Measurements from ENCODE around the gene MAN1B1.

The MAN1B1 gene

GRCh38 chr9:137110911-137111787, 24.4 kb downstream of the MAN1B1 start:
- TF ChIP-seq TAF1 (IDR thresholded peaks at IDR 0.05; ENCODE audit: low read depth) (no peak), EGR1 (IDR thresholded peaks at IDR 0.05) (no peak), RAD21 (IDR thresholded peaks at IDR 0.05; ENCODE audit: low read depth) (no peak), CEBPB (IDR thresholded peaks at IDR 0.05) (no peak), FOXM1 (IDR thresholded peaks at IDR 0.05; ENCODE audit: borderline replicate concordance, low read depth) (no peak), ZBTB7A (IDR thresholded peaks at IDR 0.05; ENCODE audit: low read depth) (no peak), CREB1 (IDR thresholded peaks at IDR 0.05; ENCODE audit: low read depth) (no peak), TCF12 (IDR thresholded peaks at IDR 0.05; ENCODE audit: low read depth) (no peak), NFIC (IDR thresholded peaks at IDR 0.05) (no peak), TEAD4 (IDR thresholded peaks at IDR 0.05) (no peak), YY1 (IDR thresholded peaks at IDR 0.05; ENCODE audit: low read depth) (no peak), USF1 (IDR thresholded peaks at IDR 0.05) (no peak), EP300 (IDR thresholded peaks at IDR 0.05; ENCODE audit: borderline replicate concordance) (no peak), REST (IDR thresholded peaks at IDR 0.05; ENCODE audit: low read depth) (no peak)
- TF ChIP-seq, protein P1, sequence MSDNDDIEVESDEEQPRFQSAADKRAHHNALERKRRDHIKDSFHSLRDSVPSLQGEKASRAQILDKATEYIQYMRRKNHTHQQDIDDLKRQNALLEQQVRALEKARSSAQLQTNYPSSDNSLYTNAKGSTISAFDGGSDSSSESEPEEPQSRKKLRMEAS (IDR thresholded peaks at IDR 0.05): no peak

DNA sequence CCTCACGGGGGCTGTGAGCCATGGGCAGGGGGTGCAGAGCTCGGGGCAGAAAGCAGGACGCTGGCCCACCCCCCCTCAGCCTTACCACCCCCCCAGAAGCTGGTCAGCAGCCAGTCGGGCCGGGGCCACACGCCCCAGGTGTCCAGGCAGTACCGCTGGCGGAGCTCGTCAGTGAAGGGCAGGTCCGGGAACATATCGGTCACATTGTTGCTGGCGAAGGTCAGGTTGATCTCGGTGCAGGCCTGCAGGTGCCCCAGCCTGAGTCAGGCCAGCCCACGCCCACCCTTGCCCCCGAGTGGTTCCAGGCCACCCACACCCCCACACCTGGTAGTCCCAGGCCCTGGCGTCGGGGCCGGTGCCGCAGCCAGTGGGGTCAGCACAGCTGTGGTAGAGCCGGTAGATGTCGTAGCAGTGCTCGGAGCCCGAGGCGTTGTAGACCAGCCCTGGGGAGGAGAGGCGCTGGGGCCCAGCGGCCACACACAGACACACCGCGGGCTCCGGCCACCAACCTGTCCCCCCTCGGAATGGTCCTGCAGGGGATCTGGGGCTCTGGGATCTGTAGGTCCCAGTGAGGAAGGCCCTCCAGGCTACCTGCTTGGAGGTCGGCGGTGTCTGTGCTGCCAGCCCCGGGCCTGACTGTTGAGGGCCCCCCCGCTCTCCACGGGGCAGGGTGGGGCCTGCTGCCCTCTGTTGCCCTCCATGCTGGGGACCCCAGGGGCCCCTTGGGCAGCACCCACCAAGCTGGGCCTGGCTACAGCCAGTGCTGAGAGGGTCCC, 25.2 kb downstream of the MAN1B1 start:
- TF ChIP-seq EGR1 (IDR thresholded peaks at IDR 0.05) (no peak), USF1 (IDR thresholded peaks at IDR 0.05) (no peak), ZBTB7A (IDR thresholded peaks at IDR 0.05; ENCODE audit: low read depth) (no peak), RAD21 (IDR thresholded peaks at IDR 0.05; ENCODE audit: low read depth) (no peak), TEAD4 (IDR thresholded peaks at IDR 0.05) (no peak), TCF12 (IDR thresholded peaks at IDR 0.05; ENCODE audit: low read depth) (no peak), NFIC (IDR thresholded peaks at IDR 0.05) (no peak), CREB1 (IDR thresholded peaks at IDR 0.05; ENCODE audit: low read depth) (no peak)

DNA sequence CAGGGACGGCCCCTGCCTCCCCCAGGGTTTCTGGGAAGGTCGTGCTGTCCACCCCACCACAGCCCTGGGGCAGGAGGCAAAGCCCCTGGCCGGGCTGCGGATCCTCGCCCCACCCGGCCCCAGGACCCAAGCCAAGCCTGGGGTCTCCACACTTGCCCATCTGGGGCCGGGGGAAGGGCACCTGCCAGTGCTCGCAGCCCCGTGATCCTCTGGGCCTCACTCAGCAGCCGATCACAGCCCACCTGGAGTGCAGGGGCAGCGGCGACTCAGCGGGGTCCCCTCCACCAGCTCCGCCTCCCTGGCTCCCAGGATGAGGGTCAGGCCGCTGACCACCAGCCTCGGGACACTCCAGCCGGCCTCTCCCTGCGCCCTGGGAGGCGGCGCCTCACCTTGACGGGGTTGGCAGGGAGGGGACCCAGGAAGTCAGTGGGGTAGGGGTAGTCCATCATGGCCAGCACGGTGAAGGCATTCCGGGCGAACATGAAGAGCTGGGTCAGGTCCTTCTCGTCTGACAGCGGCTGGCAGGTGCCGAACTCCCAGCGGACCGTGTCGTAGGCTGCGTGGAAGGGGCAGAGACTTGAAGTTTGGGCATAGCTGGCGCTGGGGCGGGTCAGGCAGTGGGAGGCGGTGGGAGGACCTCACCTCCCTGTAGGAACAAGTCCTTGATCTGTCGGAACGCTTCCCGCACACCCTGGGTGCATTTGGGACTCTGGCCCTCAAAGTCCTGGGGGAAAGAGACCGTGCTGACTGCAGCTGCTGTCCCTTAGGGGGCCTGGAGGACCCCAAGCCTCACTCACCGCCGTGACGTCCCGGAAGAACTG, 26.0 kb downstream of the MAN1B1 start:
- TF ChIP-seq EGR1 (IDR thresholded peaks at IDR 0.05) (no peak), CREB1 (IDR thresholded peaks at IDR 0.05; ENCODE audit: low read depth) (no peak), EP300 (IDR thresholded peaks at IDR 0.05; ENCODE audit: borderline replicate concordance) (no peak), TAF1 (IDR thresholded peaks at IDR 0.05; ENCODE audit: low read depth) (no peak), ZBTB7A (IDR thresholded peaks at IDR 0.05; ENCODE audit: low read depth) (no peak), REST (IDR thresholded peaks at IDR 0.05; ENCODE audit: low read depth) (no peak), NFIC (IDR thresholded peaks at IDR 0.05) (no peak), USF1 (IDR thresholded peaks at IDR 0.05) (no peak), YY1 (IDR thresholded peaks at IDR 0.05; ENCODE audit: low read depth) (no peak), FOXM1 (IDR thresholded peaks at IDR 0.05; ENCODE audit: borderline replicate concordance, low read depth) (no peak), TCF12 (IDR thresholded peaks at IDR 0.05; ENCODE audit: low read depth) (no peak), RAD21 (IDR thresholded peaks at IDR 0.05; ENCODE audit: low read depth) (no peak), TEAD4 (IDR thresholded peaks at IDR 0.05) (no peak), CEBPB (IDR thresholded peaks at IDR 0.05) (no peak)
- TF ChIP-seq, protein P1 (IDR thresholded peaks at IDR 0.05): no peak

All from Ishikawa (cell line).